ENCODE measurements around the gene DDX47.

DNA sequence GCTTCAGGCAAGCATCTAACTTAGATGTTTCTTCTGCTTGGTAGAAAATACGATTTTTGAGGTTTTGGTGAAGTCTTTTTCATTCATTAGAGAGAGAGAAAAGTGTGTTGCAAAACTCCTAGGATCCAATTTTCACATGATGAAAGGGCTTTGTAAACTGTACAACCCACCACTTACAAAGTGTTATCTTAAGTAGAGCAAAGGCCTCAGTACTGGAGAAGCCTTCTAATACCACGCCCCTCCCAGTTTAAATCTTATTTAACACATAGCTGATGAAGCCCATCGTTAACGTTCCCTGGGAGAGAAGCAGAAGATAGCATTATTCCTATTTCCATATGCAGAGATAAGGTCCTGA, 26.8 kb upstream of the DDX47 start:
- TF ChIP-seq POLR2AphosphoS5 (IDR thresholded peaks at IDR 0.05) = no peak
- TF ChIP-seq POLR2A (IDR thresholded peaks at IDR 0.05) = no peak
